PC-9 (cell line): ENCODE measurements around the gene DUSP22.

Experiments used
- EZH2 ChIP-seq: fragments of 200-600 bp; sonication (generic); IDR thresholded peaks from 2 replicates; pipeline ENCODE4 v1.8.0; 2017; ENCODE audit warnings: antibody characterized with exemption, low read depth
- TF ChIP-seq, protein P1 (sequence below): fragments of 200-600 bp; sonication (generic); conservative IDR thresholded peaks from 2 replicates; pipeline ENCODE4 v1.6.1; 2017; ENCODE audit warnings: mixed run types, antibody characterized with exemption, mild to moderate bottlenecking, moderate library complexity

DNA sequence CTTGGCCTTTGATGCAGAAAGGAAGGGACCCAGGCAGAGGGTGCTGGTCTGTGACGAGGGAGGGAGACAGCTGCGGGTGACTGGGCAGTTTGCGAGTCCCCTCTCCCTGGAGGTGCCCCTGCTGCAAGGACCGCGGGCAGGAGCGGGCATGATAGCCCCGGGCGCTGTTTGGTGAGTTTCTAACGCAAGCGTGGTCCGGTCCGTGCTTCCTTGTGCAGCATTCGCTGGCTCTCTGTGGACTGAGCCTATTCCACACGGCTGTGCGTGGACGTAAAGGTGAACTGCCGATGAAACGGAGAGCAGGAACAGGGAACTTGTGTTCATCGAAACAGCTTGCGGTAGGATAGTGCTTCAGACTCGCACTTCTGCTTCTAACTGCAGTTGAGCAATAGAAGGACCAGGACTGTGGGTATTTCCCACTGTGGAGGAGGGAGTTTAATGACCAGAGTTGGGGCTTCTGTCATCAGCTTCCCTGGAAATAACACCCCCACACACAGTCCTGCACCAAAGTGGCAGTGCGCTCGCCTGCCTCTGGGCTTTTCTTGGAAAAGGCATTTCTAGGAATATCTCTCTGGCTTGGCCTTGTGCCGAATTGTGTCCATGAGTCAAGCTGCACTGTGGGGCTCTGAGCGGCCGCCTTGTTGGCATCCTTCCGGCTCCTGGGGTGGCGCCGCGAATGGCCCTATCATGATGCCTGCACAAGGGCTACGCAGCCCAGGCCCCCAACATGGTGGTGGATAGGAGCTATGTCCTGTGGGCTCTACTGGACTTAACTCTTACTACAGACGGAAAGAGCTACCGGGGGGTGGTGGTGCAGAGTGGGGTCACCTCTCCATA lies 48.9 kb downstream of the DUSP22 start:
- TF ChIP-seq, protein P1, sequence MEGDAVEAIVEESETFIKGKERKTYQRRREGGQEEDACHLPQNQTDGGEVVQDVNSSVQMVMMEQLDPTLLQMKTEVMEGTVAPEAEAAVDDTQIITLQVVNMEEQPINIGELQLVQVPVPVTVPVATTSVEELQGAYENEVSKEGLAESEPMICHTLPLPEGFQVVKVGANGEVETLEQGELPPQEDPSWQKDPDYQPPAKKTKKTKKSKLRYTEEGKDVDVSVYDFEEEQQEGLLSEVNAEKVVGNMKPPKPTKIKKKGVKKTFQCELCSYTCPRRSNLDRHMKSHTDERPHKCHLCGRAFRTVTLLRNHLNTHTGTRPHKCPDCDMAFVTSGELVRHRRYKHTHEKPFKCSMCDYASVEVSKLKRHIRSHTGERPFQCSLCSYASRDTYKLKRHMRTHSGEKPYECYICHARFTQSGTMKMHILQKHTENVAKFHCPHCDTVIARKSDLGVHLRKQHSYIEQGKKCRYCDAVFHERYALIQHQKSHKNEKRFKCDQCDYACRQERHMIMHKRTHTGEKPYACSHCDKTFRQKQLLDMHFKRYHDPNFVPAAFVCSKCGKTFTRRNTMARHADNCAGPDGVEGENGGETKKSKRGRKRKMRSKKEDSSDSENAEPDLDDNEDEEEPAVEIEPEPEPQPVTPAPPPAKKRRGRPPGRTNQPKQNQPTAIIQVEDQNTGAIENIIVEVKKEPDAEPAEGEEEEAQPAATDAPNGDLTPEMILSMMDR = no peak
- TF ChIP-seq EZH2 = no peak
